ENCODE measurements around the gene VWC2L. TPM values are rescaled to one million over a fixed set of nuclear protein-coding genes. Genes with fewer than 3 reads are reported as not detected.

Gene VWC2L
- total RNA-seq, 1 donor, result not detected

GRCh38 chr2:214519258-214519818 is 108.5 kb downstream of the VWC2L start:
- no peak overlapping the region for H3K4me3 ChIP-seq (ENCODE audit: low read depth, low read length)
- no peak for DNase-seq (ENCODE audit: low read depth)
- TF ChIP-seq CTCF (IDR thresholded peaks at IDR 0.05; ENCODE audit: insufficient read depth, low read depth, low read length), result no peak

GRCh38 chr2:214529021-214529420 is 118.2 kb downstream of the VWC2L start:
- H3K4me3 ChIP-seq (ENCODE audit: low read depth, low read length), result no peak overlapping the region
- no peak for TF ChIP-seq CTCF (IDR thresholded peaks at IDR 0.05; ENCODE audit: insufficient read depth, low read depth, low read length)
- DNase-seq (ENCODE audit: low read depth), result no peak

GRCh38 chr2:214529514-214529913 is 118.7 kb downstream of the VWC2L start:
- no peak for DNase-seq (ENCODE audit: low read depth)
- TF ChIP-seq CTCF (IDR thresholded peaks at IDR 0.05; ENCODE audit: insufficient read depth, low read depth, low read length), result no peak
- H3K4me3 ChIP-seq (ENCODE audit: low read depth, low read length), result no peak overlapping the region

GRCh38 chr2:214533541-214533940 is 122.7 kb downstream of the VWC2L start:
- no peak overlapping the region for H3K4me3 ChIP-seq (ENCODE audit: low read depth, low read length)
- DNase-seq (ENCODE audit: low read depth), result no peak
- no peak for TF ChIP-seq CTCF (IDR thresholded peaks at IDR 0.05; ENCODE audit: insufficient read depth, low read depth, low read length)

- no peak overlapping the region for H3K4me3 ChIP-seq (ENCODE audit: low read depth, low read length)
- TF ChIP-seq CTCF (IDR thresholded peaks at IDR 0.05; ENCODE audit: insufficient read depth, low read depth, low read length), result no peak
- no peak for DNase-seq (ENCODE audit: low read depth)
These were observed 125.8 kb downstream of the VWC2L start for GRCh38 chr2:214536625-214537024.

GRCh38 chr2:214537929-214538328 is 127.1 kb downstream of the VWC2L start:
- no peak for DNase-seq (ENCODE audit: low read depth)
- TF ChIP-seq CTCF (IDR thresholded peaks at IDR 0.05; ENCODE audit: insufficient read depth, low read depth, low read length), result no peak
- H3K4me3 ChIP-seq (ENCODE audit: low read depth, low read length), result no peak overlapping the region

GRCh38 chr2:214542295-214542694 is 131.4 kb downstream of the VWC2L start:
- TF ChIP-seq CTCF (IDR thresholded peaks at IDR 0.05; ENCODE audit: insufficient read depth, low read depth, low read length), result no peak
- H3K4me3 ChIP-seq (ENCODE audit: low read depth, low read length), result no peak overlapping the region
- DNase-seq (ENCODE audit: low read depth), result no peak
